Stimulated activated memory B cell treated with anti-CD40 and anti-IgM and Interleukin-4, amounts not matched to agents 10 μg/mL and 1 μg/mL and 100 μg/mL, for 72 hours (primary cell): ENCODE measurements around the gene ACADS.

Source experiments
- ATAC-seq: fragments of 150-1000 bp; cut with Tn5 transposase; 2 replicates; pipeline ENCODE4 v1.10.0; 2021
- H3K27ac Mint-ChIP-seq: one replicate; pipeline ENCODE4 v1.8.0; 2022; ENCODE audit warnings: mild to moderate bottlenecking, mixed read lengths
- H3K27me3 Mint-ChIP-seq: one replicate; pipeline ENCODE4 v1.8.0; 2022; ENCODE audit warnings: mixed read lengths
- H3K36me3 Mint-ChIP-seq: one replicate; pipeline ENCODE4 v1.8.0; 2022; ENCODE audit warnings: mixed read lengths
- H3K4me1 Mint-ChIP-seq: one replicate; pipeline ENCODE4 v1.8.0; 2022; ENCODE audit warnings: mixed read lengths
- H3K4me3 Mint-ChIP-seq: one replicate; pipeline ENCODE4 v1.8.0; 2022; ENCODE audit warnings: mild to moderate bottlenecking, moderate library complexity, mixed read lengths
- H3K9me3 Mint-ChIP-seq: one replicate; pipeline ENCODE4 v1.8.0; 2022; ENCODE audit warnings: mixed read lengths

Gene ACADS

DNA sequence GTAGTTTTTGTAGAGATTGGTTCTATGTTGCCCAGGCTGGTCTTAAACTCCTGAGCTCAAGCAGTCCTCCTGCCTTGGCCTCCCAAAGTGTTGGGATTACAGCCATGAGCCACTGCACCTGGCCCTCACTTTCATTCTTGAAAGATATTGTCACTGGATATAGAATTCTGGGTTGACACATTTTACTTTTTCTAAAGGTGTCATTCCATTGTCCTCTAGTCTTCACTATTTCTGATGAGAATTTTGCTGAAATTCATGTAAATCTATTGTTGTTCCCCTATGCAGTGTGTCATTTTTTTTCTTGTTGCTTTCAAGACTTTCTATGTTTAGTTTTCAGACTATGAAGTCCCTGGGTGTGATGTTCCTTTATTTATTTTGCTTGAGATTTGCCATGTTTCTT lies 29.2 kb downstream of the ACADS start:
- no peak for ATAC-seq
- Mint-ChIP-seq H3K27ac (no peak overlapping the region), H3K4me3 (no peak overlapping the region), H3K27me3 (no peaks in the 10 kb centered on the region), H3K4me1 (peaks cover 7% of the 10 kb centered on the region), H3K36me3 (peaks cover 7% of the 10 kb centered on the region), H3K9me3 (peaks cover 9% of the 10 kb centered on the region)

GRCh38 chr12:120755269-120755668 lies 29.6 kb downstream of the ACADS start:
- Mint-ChIP-seq H3K27ac (no peak overlapping the region), H3K27me3 (no peaks in the 10 kb centered on the region), H3K4me3 (no peak overlapping the region), H3K36me3 (peaks cover 11% of the 10 kb centered on the region), H3K4me1 (peaks cover 7% of the 10 kb centered on the region), H3K9me3 (peaks cover 9% of the 10 kb centered on the region)
- no peak for ATAC-seq

DNA sequence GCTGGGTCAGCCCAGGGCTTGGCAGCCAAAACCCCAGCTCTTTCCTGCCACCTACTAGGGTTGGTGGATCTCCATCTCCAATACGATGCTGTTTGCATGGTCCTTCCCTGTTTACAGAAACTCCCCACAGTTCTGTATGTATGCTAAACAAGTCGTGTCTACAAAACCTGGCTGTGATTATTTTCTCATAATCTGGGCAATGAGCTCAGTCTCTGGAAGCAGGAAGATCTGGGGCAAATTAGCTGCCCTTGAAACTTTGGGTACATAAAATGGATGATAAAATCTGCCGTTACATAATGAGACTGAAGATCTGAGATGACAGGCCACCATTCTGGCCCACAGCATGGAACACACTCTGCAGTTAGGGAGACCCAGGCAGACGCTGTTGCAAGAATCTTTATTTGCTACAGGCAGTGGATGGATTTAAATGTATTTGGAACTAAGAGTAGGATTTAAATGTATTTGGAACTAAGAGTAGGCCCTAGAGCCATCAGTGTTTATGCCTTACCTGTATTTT lies 31.7 kb downstream of the ACADS start:
- Mint-ChIP-seq H3K27me3 (no peaks in the 10 kb centered on the region), H3K9me3 (peaks cover 9% of the 10 kb centered on the region), H3K4me3 (no peak overlapping the region), H3K27ac (no peak overlapping the region), H3K36me3 (peaks cover 31% of the 10 kb centered on the region), H3K4me1 (peaks cover 7% of the 10 kb centered on the region)
- no peak for ATAC-seq

DNA sequence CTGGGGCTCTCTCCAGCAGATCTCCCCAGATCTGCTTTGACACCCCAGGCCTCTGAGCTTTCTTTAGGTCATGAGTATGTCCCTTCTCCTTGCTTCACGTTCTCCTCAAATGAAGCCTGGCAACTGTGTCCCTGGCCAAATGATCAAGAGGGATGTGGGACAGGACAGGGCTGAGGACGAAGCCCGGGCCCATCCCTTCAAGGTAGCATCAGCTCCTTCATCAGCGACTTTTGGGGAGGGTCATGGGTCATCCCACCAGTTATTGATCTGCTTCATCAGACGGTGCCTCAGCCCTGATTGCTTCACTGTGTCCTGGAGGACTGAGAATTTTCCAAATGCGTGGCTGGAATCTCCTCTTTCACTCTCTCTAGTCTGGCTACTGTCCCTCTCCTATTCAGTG lies 32.3 kb downstream of the ACADS start:
- no peak overlapping the region for H3K27ac Mint-ChIP-seq
- H3K4me3 Mint-ChIP-seq, result no peak overlapping the region
- H3K36me3 Mint-ChIP-seq, result peaks cover 34% of the 10 kb centered on the region
- peaks cover 7% of the 10 kb centered on the region for H3K4me1 Mint-ChIP-seq
- ATAC-seq, result no peak
- H3K27me3 Mint-ChIP-seq, result no peaks in the 10 kb centered on the region
- H3K9me3 Mint-ChIP-seq, result peaks cover 9% of the 10 kb centered on the region

DNA sequence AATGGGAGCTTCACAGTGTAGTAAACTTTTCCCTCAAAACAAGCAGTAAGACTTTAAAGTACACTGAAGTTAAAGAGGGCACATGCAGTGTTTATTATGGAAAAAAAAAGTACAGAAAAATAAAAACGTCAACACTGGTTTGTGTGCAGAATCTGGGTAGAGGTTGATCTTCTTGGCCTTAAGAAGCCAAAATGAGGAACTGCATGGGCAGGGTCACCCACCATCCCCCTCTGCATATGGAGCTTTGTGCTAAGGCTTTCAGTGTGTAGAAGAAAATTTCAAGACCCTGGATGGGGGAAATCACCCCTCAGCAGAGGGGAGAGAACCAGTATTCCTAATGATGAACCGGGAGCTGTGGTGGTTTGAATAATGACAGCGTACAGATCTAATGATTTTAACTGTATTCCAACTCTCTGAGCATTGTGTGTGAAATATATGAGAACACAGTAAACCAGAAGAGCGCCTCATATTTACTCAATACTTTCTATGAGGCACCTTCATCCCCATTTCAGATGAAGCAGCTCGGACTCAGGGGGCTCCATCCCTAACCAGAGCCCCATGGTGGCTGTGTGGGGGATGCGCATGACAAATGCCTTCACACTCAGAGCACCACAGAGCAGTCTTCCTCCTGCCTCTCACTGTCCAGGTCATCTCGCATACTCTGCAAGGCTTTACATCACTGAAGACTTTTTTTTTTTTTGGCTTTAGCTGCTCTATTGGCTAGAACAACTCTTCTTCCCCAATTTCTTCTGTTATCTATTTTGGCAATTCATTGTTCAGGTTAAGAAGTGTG lies 33.4 kb downstream of the ACADS start:
- H3K9me3 Mint-ChIP-seq, result peaks cover 6% of the 10 kb centered on the region
- peaks cover 41% of the 10 kb centered on the region for H3K36me3 Mint-ChIP-seq
- no peak overlapping the region for H3K27ac Mint-ChIP-seq
- no peaks in the 10 kb centered on the region for H3K4me1 Mint-ChIP-seq
- H3K27me3 Mint-ChIP-seq, result no peaks in the 10 kb centered on the region
- H3K4me3 Mint-ChIP-seq, result no peak overlapping the region
- ATAC-seq, result no peak

- ATAC-seq, result peak; percentile 12
- Mint-ChIP-seq H3K27me3 (no peaks in the 10 kb centered on the region), H3K36me3 (peaks cover 46% of the 10 kb centered on the region), H3K9me3 (peaks cover 6% of the 10 kb centered on the region), H3K27ac (no peak overlapping the region), H3K4me3 (no peak overlapping the region), H3K4me1 (no peaks in the 10 kb centered on the region)
Measured at GRCh38 chr12:120759591-120760348, 34.1 kb downstream of the ACADS start.

DNA sequence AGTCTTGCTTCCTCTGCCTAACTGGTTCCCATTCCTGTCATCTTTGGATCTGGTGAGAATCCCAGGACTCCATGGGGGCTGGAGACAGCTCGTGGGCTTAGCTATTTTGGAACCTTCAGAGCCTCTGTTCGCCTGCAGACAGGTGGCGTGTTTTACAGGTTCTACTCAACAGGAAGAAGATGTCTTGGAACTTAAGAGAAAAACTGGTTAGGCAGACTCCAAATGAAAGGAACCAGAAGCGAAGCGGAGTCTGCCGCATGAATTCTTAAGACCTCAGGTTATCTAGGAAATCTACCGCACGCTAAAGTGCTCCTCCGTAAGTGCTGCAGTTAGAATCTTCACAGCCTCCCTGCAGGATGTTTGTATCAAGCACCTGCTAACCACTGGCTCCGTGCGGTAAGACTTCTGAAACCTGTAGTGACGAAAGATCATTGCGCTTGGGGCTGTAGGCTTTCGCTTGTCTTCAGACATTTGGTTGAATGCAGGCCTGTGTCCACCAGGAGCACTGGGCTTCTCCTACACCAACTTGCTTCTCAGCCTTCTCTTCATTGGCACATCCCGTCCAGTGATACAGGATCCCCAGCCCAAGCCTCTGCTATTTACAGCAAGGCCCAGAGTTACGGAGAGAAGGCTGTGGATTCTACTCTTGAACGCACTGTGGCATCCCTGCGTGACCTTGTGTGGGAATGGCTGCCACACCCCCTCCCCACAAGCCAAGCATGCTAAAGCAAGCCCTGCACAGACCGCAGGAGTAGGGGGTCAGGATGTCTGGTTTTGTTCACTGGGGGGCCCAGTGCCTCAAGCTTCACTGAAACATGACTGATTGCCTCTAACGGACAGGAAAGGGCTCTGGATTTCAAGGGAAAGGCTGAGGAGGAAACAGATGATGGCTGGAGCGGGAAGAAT lies 35.0 kb downstream of the ACADS start:
- Mint-ChIP-seq H3K36me3 (peaks cover 45% of the 10 kb centered on the region), H3K9me3 (no peaks in the 10 kb centered on the region), H3K27ac (no peak overlapping the region), H3K27me3 (no peaks in the 10 kb centered on the region), H3K4me3 (no peak overlapping the region), H3K4me1 (no peaks in the 10 kb centered on the region)
- ATAC-seq, result no peak

DNA sequence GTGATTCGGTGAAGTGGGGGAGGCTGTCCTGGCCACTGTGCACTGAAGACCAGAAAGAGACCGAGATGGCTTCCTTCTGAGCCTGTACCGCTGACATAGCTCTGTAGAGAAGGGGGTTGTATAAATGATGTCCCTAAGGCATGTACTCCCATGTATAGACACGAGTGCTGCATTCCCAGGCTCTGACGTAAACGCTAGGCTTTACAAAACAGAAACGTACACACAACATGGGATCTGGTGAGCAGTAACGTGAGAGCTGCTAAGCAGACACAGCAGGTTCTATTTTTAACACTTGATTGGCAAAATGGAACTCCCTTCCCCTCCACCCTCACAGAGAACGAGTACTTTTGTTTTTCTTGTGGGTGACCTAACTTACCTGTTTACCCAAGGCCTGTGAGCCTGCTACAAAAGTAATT lies 35.9 kb downstream of the ACADS start:
- Mint-ChIP-seq H3K4me3 (no peak overlapping the region), H3K4me1 (no peaks in the 10 kb centered on the region), H3K27ac (no peak overlapping the region), H3K27me3 (no peaks in the 10 kb centered on the region), H3K9me3 (no peaks in the 10 kb centered on the region), H3K36me3 (peaks cover 53% of the 10 kb centered on the region)
- no peak for ATAC-seq

DNA sequence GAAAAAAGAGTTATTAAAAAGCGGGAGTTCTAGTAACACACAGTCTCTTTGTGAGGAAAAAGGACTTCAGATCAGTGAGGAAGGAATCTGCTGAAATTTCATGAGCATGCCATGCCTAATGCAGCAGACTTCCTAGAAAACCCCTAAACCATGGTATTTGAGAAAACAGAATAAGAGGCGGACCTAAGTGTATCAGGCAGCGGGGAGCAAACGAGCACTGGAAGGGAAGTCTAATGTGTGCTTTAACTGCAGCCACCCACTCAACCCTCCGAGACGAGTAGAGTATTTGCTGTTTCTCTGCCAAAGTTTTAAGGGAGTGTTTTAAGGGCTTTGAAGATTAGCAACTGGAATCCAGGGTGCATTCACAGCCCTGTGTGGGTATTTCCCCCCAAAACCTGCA lies 36.5 kb downstream of the ACADS start:
- Mint-ChIP-seq H3K36me3 (peaks cover 58% of the 10 kb centered on the region), H3K27ac (no peak overlapping the region)
- ATAC-seq, result no peak

DNA sequence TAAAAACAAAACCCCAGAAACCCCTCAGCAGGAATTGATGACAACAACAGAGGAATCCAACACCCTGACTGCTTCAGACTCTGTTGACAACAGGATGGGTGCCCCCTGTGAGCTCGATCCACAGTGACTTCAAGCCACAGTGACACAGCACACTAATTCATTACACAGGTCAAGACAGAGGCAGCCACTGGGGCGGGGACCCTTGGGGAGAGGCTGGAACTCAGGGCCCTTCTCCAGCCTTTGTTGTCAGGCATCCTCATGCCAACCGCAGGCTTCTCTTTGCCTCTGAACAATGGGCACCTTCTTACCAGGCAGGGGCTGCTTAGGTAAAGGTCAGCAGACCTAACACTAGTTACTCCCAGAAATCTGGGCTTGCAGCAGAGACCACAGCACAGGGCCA lies 37.6 kb downstream of the ACADS start:
- H3K4me3 Mint-ChIP-seq, result no peak overlapping the region
- peaks cover 4% of the 10 kb centered on the region for H3K4me1 Mint-ChIP-seq
- peak overlapping the region; percentile 30 for H3K27ac Mint-ChIP-seq
- H3K36me3 Mint-ChIP-seq, result peaks cover 66% of the 10 kb centered on the region
- no peak for ATAC-seq
- H3K9me3 Mint-ChIP-seq, result no peaks in the 10 kb centered on the region
- H3K27me3 Mint-ChIP-seq, result no peaks in the 10 kb centered on the region

More for the DNA sequence above, 36.5 kb downstream of the ACADS start:
- no peaks in the 10 kb centered on the region for H3K27me3 Mint-ChIP-seq
- H3K4me1 Mint-ChIP-seq, result no peaks in the 10 kb centered on the region
- no peak overlapping the region for H3K4me3 Mint-ChIP-seq
- no peaks in the 10 kb centered on the region for H3K9me3 Mint-ChIP-seq

GRCh38 chr12:120764816-120765215 lies 39.2 kb downstream of the ACADS start:
- Mint-ChIP-seq H3K36me3 (peaks cover 72% of the 10 kb centered on the region), H3K27me3 (no peaks in the 10 kb centered on the region), H3K4me3 (no peak overlapping the region), H3K9me3 (no peaks in the 10 kb centered on the region), H3K27ac (no peak overlapping the region), H3K4me1 (peaks cover 10% of the 10 kb centered on the region)
- no peak for ATAC-seq

- Mint-ChIP-seq H3K4me3 (no peak overlapping the region), H3K4me1 (peaks cover 21% of the 10 kb centered on the region), H3K9me3 (no peaks in the 10 kb centered on the region), H3K27ac (no peak overlapping the region), H3K27me3 (no peaks in the 10 kb centered on the region), H3K36me3 (peaks cover 69% of the 10 kb centered on the region)
- ATAC-seq, result no peak
Measured at GRCh38 chr12:120766566-120766965, 40.9 kb downstream of the ACADS start.

GRCh38 chr12:120767071-120768024 lies 41.7 kb downstream of the ACADS start:
- peaks cover 68% of the 10 kb centered on the region for H3K36me3 Mint-ChIP-seq
- no peak overlapping the region for H3K4me3 Mint-ChIP-seq
- peak overlapping the region; percentile 17 for H3K27ac Mint-ChIP-seq
- no peak for ATAC-seq
- H3K4me1 Mint-ChIP-seq, result peaks cover 22% of the 10 kb centered on the region
- H3K27me3 Mint-ChIP-seq, result no peaks in the 10 kb centered on the region
- no peaks in the 10 kb centered on the region for H3K9me3 Mint-ChIP-seq

- H3K9me3 Mint-ChIP-seq, result no peaks in the 10 kb centered on the region
- peaks cover 60% of the 10 kb centered on the region for H3K36me3 Mint-ChIP-seq
Measured at GRCh38 chr12:120771097-120771496, 45.5 kb downstream of the ACADS start.

More at GRCh38 chr12:120771097-120771496, 45.5 kb downstream of the ACADS start:
- ATAC-seq, result no peak
- Mint-ChIP-seq H3K4me1 (peaks cover 31% of the 10 kb centered on the region), H3K27me3 (no peaks in the 10 kb centered on the region), H3K27ac (peak overlapping the region; percentile 35), H3K4me3 (no peak overlapping the region)
